Measurements from ENCODE around the gene DIPK2A. TPM values are rescaled to one million over a fixed set of nuclear protein-coding genes. Genes with fewer than 3 reads are reported as not detected.

DIPK2A gene
- total RNA-seq, 1 experiment from 2014 or later: 28.5 TPM

DNA sequence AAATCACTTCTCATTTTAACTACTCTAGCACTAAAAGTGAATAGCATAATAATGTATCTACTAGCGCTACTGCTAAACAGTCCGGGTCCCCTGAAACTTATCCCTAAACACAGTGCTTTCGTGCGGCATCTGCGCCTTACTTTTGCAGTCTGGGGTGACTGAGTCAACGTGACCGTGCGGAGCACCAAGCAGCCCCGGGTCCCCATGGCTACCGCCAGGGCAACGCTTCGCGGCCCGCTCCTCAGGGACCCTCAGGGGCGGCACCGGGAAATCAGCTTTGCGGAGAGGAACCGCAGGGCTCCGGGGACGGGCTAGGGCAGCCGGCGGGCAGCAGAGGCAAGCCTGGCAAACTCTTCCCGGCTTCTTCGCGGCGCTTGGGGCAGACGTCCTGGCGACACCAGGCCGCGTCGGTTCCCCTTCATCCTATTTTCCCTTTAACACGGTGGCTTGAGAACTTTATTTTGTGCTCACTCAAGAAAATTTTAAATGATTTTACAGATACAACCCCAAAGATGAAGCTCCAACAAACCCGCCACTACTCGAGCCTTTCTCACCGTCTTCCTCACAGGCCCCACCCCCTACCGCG is 757 bp upstream of the DIPK2A start:
- Histone ChIP-seq H3K9me2 (replicated peaks; ENCODE audit: low read length) (no peaks in the 10 kb centered on the region), H3K36me3 (ENCODE audit: low read depth, low read length) (no peaks in the 10 kb centered on the region), H3K79me2 (ENCODE audit: low read length) (peaks cover 37% of the 10 kb centered on the region), H3K4me2 (ENCODE audit: low read length) (peak overlapping the region; percentile 98), H3K27me3 (ENCODE audit: low read length) (no peaks in the 10 kb centered on the region), H3F3A (ENCODE audit: low read length, unreplicated experiment) (no peaks in the 10 kb centered on the region), H3K9ac (ENCODE audit: low read length) (peak overlapping the region; percentile 88), H3K27ac (ENCODE audit: low read length) (peak overlapping the region; percentile 88), H4K20me1 (ENCODE audit: low read length) (peaks cover 10% of the 10 kb centered on the region; the same call in 1 of the 2 replicates), H2AFZ (ENCODE audit: low read length) (peak overlapping the region; percentile 99), H3K4me3 (ENCODE audit: low read length) (peak overlapping the region; percentile 99), H3K4me1 (ENCODE audit: insufficient read depth, low read length) (peaks cover 15% of the 10 kb centered on the region), H3K9me3 (ENCODE audit: low read length) (no peaks in the 10 kb centered on the region)
- POLR2A ChIA-PET (ENCODE audit: unreplicated experiment): interaction anchor here (0.6 kb wide), 2 partner anchors 401 to 1839 kb away, joined by 4 read pairs; no protein-coding TSS in a partner anchor
- TSS peak; percentile 92 for BruUV-seq (replicated peaks)
- DNase-seq (peak; percentile 30), ATAC-seq (peak; percentile 3)
- CTCF ChIA-PET: interaction anchor here (0.7 kb wide), 2 partner anchors 146 to 461 kb away, joined by 3 read pairs; no protein-coding TSS in a partner anchor
- TF ChIP-seq EZH2 (IDR thresholded peaks at IDR 0.05; ENCODE audit: low read length, unreplicated experiment): no peak
- no peak for TF ChIP-seq EZH2phosphoT487 (IDR thresholded peaks at IDR 0.05; ENCODE audit: borderline replicate concordance, low read length)
- TF ChIP-seq CTCF (conservative IDR thresholded peaks at IDR 0.05; ENCODE audit: low read depth, low read length): no peak
- intact Hi-C loops (cut with micrococcal nuclease): loop anchor here (1.0 to 10.0 kb wide), 6 partner anchors 15 to 584 kb away; no protein-coding TSS in a partner anchor

DNA sequence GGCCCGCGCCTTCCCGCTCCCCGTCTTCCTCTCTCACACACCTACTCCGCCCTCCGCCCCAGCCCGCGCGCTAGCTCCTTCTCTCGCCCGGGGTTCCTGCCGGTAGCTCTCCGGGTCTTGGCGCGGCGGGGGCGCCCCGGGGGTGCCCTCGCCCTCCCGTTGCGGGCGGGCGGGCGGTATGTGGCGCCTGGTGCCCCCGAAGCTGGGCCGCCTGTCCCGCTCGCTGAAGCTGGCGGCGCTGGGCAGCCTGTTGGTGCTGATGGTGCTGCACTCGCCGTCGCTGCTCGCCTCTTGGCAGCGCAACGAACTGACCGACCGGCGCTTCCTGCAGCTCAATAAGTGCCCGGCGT is 507 bp downstream of the DIPK2A start:
- H3K4me2 ChIP-seq (ENCODE audit: low read length): peak overlapping the region; percentile 98
- ChIA-PET POLR2A (ENCODE audit: unreplicated experiment) (interaction anchor here (0.6 to 1.1 kb wide), 4 partner anchors 76 to 1680 kb away, joined by 3 to 7 read pairs (median 3); no protein-coding TSS in a partner anchor), CTCF (interaction anchor here (0.6 to 1.3 kb wide), 2 partner anchors 370 to 1805 kb away, joined by 3 read pairs; no protein-coding TSS in a partner anchor)
- TF ChIP-seq CTCF (conservative IDR thresholded peaks at IDR 0.05; ENCODE audit: low read depth, low read length) (no peak), EZH2 (IDR thresholded peaks at IDR 0.05; ENCODE audit: low read length, unreplicated experiment) (no peak), EZH2phosphoT487 (IDR thresholded peaks at IDR 0.05; ENCODE audit: borderline replicate concordance, low read length) (no peak)
- no peaks in the 10 kb centered on the region for H3K9me2 ChIP-seq (replicated peaks; ENCODE audit: low read length)
- no TSS peak for BruUV-seq (replicated peaks)
- peak overlapping the region; percentile 99 for H3K4me3 ChIP-seq (ENCODE audit: low read length)
- peak overlapping the region; percentile 99 for H2AFZ ChIP-seq (ENCODE audit: low read length)
- H3K9me3 ChIP-seq (ENCODE audit: low read length): no peaks in the 10 kb centered on the region
- H3K4me1 ChIP-seq (ENCODE audit: insufficient read depth, low read length): peaks cover 27% of the 10 kb centered on the region
- ATAC-seq: no peak
- no peaks in the 10 kb centered on the region for H3F3A ChIP-seq (ENCODE audit: low read length, unreplicated experiment)
- DNase-seq: no peak
- peak overlapping the region; percentile 88 for H3K27ac ChIP-seq (ENCODE audit: low read length)
- H3K27me3 ChIP-seq (ENCODE audit: low read length): no peaks in the 10 kb centered on the region
- peaks cover 50% of the 10 kb centered on the region for H3K79me2 ChIP-seq (ENCODE audit: low read length)
- intact Hi-C loops (cut with micrococcal nuclease): loop anchor here (1.0 to 10.0 kb wide), 6 partner anchors 75 to 583 kb away; no protein-coding TSS in a partner anchor
- peak overlapping the region; percentile 88 for H3K9ac ChIP-seq (ENCODE audit: low read length)
- H3K36me3 ChIP-seq (ENCODE audit: low read depth, low read length): no peaks in the 10 kb centered on the region
- peaks cover 18% of the 10 kb centered on the region; the same call in 1 of the 2 replicates for H4K20me1 ChIP-seq (ENCODE audit: low read length)
